Smooth muscle cell (in vitro differentiated cells): ENCODE measurements around the gene PIGN. TPM values are rescaled to one million over a fixed set of nuclear protein-coding genes. Genes with fewer than 3 reads are reported as not detected.

ENCODE experiments used
- DNase-seq: peaks from one replicate; lab custom pipeline; 2025; ENCODE audit not compliant: unreplicated experiment; lab: John Stamatoyannopoulos, UW
- H2AFZ ChIP-seq: fragments of 200-600 bp; sonication (generic); 2 replicates; pipeline ENCODE4 v1.6.0; 2016; ENCODE audit warnings: antibody characterized with exemption, low read depth, mild to moderate bottlenecking
- H3F3A ChIP-seq: fragments of 200-600 bp; sonication (generic); 2 replicates; pipeline ENCODE4 v1.6.0; 2017; ENCODE audit warnings: antibody characterized with exemption, low read depth
- H3K27ac ChIP-seq: fragments of 200-600 bp; sonication (generic); 2 replicates; pipeline ENCODE4 v1.5.1; 2016; ENCODE audit warnings: low read depth, mild to moderate bottlenecking
- H3K27me3 ChIP-seq: fragments of 200-600 bp; sonication (generic); 2 replicates; pipeline ENCODE4 v1.6.1; 2016; ENCODE audit warnings: low read depth, mild to moderate bottlenecking
- H3K36me3 ChIP-seq: fragments of 200-600 bp; sonication (generic); 2 replicates; pipeline ENCODE4 v1.5.1; 2016; ENCODE audit warnings: low read depth
- H3K4me1 ChIP-seq: fragments of 200-600 bp; sonication (generic); 2 replicates; pipeline ENCODE4 v1.5.1; 2016; ENCODE audit warnings: low read depth
- H3K4me2 ChIP-seq: fragments of 200-600 bp; sonication (generic); 2 replicates; pipeline ENCODE4 v1.6.0; 2016; ENCODE audit warnings: mild to moderate bottlenecking
- H3K4me3 ChIP-seq: fragments of 200-600 bp; sonication (generic); 2 replicates; pipeline ENCODE4 v1.5.1; 2016; ENCODE audit warnings: mild to moderate bottlenecking
- H3K79me2 ChIP-seq: fragments of 200-600 bp; sonication (generic); 2 replicates; pipeline ENCODE4 v1.6.0; 2016; ENCODE audit warnings: low read depth, mild to moderate bottlenecking
- H3K9ac ChIP-seq: fragments of 200-600 bp; sonication (generic); 2 replicates; pipeline ENCODE4 v1.6.0; 2016; ENCODE audit warnings: low read depth
- H3K9me3 ChIP-seq: fragments of 200-600 bp; sonication (generic); replicated peaks from 2 replicates; pipeline ENCODE4 v1.5.1; 2016; ENCODE audit warnings: low read depth
- H4K20me1 ChIP-seq: fragments of 200-600 bp; sonication (generic); 2 replicates; pipeline ENCODE4 v1.6.0; 2016; ENCODE audit warnings: low read depth
- whole genome bisulfite sequencing: methylation state at CpG from one replicate; pipeline ENCODE4 v1.1.7; 2016; ENCODE audit warnings: low lambda C conversion rate; 5-methylcytosine and 5-hydroxymethylcytosine counted together
- polyA plus RNA-seq: library from polyadenylated mRNA; unstranded; fragments of >200 nt; fragmentation: Nextera tagmentation; extraction: Ambion mirVana; gene quantifications from 2 replicates; pipeline ENCODE4 v1.2.1, GENCODE V29; 2016
- total RNA-seq: library from RNA; depleted of rRNA; stranded (reverse); fragments of >200 nt; gene quantifications from 2 replicates; pipeline ENCODE4 v1.2.3, GENCODE V29; 2014
- TF ChIP-seq, protein P1 (sequence below): fragments of 200-600 bp; sonication (generic); IDR thresholded peaks from 2 replicates; pipeline ENCODE4 v1.5.1; 2017; ENCODE audit warnings: borderline replicate concordance, mild to moderate bottlenecking, antibody characterized with exemption; ENCODE audit not compliant: insufficient read depth, poor library complexity, severe bottlenecking

Gene PIGN
- total and polyA plus RNA-seq, 2 experiments from 2014 or later = 14.3 to 31.8 TPM

DNA sequence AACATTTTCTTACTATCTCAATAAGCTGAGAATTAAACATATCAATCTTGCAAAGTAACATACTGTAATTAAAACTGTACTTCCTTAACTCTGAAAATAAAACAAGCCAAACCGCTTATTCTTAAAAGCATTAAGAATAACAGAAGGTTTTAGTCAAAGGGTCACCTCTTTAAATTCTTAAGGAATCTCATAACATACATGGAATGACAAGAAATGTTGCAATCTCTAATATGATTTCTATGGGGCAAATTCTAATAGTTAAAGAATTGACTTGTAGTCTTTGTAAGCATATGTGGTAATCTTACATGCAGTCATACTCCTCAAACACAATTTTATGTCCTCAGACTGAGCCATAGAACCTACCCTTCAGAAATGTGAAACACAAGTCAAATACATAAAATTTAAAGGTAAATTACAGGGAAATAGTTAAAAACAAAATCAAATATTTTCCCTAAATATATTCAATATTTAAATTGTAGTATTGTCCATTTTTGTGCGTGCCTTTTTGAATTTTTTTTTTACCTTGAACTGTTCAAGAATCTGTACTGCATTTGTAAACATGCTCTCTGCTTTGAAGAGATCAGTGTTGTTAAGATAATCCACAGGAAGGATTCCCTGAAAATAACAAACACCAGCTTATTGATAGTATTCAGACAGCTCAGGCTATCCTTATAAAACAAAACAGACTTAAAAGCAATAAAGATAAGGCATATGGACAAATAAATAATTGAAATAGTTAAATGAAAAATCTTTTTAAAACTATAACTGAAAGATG lies 48.2 kb downstream of the PIGN start:
- H3K9me3 ChIP-seq = no peaks in the 10 kb centered on the region
- H3K27me3 ChIP-seq = no peaks in the 10 kb centered on the region
- H3F3A ChIP-seq = peaks cover 4% of the 10 kb centered on the region
- no peaks in the 10 kb centered on the region for H4K20me1 ChIP-seq
- no peaks in the 10 kb centered on the region for H3K79me2 ChIP-seq
- no peak overlapping the region for H3K9ac ChIP-seq
- no peak overlapping the region for H3K27ac ChIP-seq
- H3K4me1 ChIP-seq = no peaks in the 10 kb centered on the region
- H2AFZ ChIP-seq = no peak overlapping the region
- 93% methylated on average over 2 of the region's 2 CpGs for WGBS
- TF ChIP-seq, protein P1, sequence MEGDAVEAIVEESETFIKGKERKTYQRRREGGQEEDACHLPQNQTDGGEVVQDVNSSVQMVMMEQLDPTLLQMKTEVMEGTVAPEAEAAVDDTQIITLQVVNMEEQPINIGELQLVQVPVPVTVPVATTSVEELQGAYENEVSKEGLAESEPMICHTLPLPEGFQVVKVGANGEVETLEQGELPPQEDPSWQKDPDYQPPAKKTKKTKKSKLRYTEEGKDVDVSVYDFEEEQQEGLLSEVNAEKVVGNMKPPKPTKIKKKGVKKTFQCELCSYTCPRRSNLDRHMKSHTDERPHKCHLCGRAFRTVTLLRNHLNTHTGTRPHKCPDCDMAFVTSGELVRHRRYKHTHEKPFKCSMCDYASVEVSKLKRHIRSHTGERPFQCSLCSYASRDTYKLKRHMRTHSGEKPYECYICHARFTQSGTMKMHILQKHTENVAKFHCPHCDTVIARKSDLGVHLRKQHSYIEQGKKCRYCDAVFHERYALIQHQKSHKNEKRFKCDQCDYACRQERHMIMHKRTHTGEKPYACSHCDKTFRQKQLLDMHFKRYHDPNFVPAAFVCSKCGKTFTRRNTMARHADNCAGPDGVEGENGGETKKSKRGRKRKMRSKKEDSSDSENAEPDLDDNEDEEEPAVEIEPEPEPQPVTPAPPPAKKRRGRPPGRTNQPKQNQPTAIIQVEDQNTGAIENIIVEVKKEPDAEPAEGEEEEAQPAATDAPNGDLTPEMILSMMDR = no peak
- no peak for DNase-seq
- no peak overlapping the region for H3K4me3 ChIP-seq
- no peaks in the 10 kb centered on the region for H3K36me3 ChIP-seq
- H3K4me2 ChIP-seq = no peak overlapping the region

DNA sequence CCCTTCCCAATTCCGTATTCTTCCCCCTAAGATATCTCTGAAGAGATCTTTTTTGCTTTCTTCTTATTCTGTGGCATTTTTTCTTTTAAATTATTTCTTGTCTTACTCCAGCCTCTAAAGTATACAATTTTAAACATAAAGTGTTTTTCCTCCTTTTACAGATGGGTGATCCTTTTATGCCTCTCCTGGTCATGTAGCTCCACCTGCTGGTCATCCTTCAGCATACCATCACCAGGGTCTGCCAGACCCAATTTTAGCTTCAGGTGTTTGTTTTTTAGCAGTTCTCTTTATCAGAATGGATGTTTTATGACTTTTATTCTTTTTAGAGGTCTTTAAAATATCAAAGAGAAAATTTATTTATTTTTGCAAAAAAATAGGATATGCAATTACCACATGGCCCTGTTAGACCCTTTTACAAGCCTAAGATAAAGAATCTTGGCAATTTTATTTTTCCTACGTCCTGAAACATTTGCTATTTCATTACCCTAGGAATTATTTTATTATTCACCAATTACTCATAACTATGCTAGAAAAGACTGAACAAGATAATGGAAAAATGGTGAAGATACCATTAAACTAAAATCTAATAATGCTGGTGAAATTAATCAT lies 55.5 kb downstream of the PIGN start:
- H3F3A ChIP-seq = no peaks in the 10 kb centered on the region
- H3K27me3 ChIP-seq = no peaks in the 10 kb centered on the region
- peaks cover 10% of the 10 kb centered on the region for H3K4me1 ChIP-seq
- H3K79me2 ChIP-seq = no peaks in the 10 kb centered on the region
- no peak overlapping the region for H2AFZ ChIP-seq
- H3K9ac ChIP-seq = no peak overlapping the region
- no peaks in the 10 kb centered on the region for H3K36me3 ChIP-seq
- TF ChIP-seq, protein P1 = peak; percentile 100
- no peaks in the 10 kb centered on the region for H4K20me1 ChIP-seq
- no peak for DNase-seq
- WGBS = 82% methylated on average over 2 of the region's 2 CpGs
- H3K27ac ChIP-seq = no peak overlapping the region
- no peaks in the 10 kb centered on the region for H3K9me3 ChIP-seq
- H3K4me2 ChIP-seq = no peak overlapping the region
- no peak overlapping the region for H3K4me3 ChIP-seq

DNA sequence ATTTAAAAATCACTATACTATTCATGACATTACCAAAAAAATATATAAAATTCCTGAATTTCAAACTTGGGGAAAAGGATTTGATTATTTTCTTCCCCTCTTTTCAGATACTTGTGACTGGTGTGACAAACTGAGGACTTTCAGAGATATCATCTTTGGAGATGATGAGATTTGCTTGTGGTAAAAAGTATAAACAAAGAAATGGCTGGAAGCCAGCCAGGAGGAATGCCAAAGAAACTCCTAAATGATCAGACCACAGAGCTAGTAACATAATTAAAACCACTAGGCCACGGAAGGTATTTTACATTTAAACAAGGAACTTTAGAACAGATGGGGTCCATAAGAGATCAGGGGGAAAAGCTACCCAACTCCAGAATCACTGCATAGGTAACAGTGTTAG lies 58.7 kb downstream of the PIGN start:
- Histone ChIP-seq H3K4me3 (no peak overlapping the region), H2AFZ (no peak overlapping the region), H3K4me2 (peak overlapping the region; percentile 59), H3K79me2 (no peaks in the 10 kb centered on the region), H3K9me3 (no peaks in the 10 kb centered on the region), H3K9ac (no peak overlapping the region), H3K27me3 (no peaks in the 10 kb centered on the region), H3K36me3 (no peaks in the 10 kb centered on the region), H3K27ac (no peak overlapping the region), H4K20me1 (no peaks in the 10 kb centered on the region), H3F3A (no peaks in the 10 kb centered on the region), H3K4me1 (peaks cover 10% of the 10 kb centered on the region)
- TF ChIP-seq, protein P1 = no peak
- DNase-seq = no peak
- 16% methylated on average over 1 of the region's 1 CpG for WGBS
